NCI-H1436 (cell line): ENCODE data around the gene ATP6V0E1.

Experiments
- DNase-seq: peaks from one replicate; lab custom pipeline; 2025; lab: John Stamatoyannopoulos, UW

ATP6V0E1 gene

DNA sequence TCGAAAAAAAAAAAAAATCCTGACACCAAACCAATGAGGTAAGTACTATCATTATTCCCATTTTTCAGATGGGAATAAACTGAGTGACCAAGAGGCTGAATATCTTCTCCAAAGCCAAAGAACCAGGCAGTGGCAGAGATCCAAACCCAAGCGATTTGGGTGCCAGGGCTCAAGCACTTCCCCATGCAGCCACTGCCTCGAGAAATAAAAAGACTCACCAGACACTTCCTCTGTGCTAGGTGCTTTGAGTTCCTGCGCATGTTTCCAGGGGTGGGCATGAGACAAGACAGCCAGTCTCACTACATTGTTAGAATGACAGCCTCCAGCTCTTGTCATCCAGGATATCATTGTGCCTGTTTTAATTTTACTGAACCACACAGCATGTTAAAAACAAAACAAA lies 26.6 kb upstream of the ATP6V0E1 start:
- DNase-seq = no peak

DNA sequence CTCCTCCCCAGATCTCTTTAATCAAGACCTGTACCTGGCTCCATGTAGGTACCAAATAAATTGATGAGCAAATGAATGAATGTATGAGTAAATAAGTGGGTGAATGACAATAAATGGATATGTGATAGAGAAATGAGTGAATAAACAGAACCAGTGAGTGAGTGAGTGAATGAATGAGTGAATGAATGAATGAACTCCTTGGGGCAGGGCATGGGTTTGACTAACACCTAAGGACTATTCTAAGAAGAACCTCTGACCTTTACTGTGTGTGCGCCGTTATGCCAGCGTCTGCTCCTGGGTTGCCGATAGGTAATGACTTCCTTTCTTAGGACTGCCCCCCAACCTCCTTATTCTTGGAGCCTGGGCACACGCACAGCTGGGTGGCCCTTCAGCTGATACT lies 26.1 kb upstream of the ATP6V0E1 start:
- no peak for DNase-seq

DNA sequence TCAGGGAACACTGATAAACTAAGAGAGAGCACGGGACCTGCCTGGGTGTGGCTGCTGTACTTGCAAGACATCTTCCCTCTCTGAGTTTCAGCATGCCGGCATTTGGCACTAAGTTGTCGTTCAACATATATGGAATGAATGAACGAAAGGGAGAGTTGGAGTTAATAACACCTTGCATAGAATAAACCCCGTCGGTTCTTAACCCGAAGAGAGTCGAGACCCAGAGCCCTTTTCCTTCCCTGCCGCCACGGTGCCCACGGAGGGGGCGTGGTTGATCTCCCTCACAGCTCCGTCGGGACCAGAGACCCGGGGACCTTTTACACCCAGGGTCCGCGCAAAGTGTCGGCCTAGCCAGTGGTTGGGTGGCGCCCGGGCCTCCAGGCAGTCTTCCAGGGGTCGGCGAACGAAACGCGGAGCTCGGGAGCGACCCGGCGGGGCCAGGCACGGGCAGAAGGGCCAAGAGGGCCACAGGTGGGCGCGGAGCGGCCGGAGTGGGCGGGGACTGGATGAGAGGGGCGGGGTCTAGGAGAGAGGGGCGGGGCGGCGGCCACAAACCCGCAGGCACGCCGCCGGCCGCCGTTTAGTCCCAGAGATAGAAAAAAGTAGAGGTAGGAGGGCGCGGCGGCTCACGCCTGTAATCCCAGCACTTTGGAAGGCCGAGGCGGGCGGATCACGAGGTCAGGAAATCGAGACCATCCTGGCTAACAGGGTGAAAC lies 25.1 kb upstream of the ATP6V0E1 start:
- DNase-seq = no peak

DNA sequence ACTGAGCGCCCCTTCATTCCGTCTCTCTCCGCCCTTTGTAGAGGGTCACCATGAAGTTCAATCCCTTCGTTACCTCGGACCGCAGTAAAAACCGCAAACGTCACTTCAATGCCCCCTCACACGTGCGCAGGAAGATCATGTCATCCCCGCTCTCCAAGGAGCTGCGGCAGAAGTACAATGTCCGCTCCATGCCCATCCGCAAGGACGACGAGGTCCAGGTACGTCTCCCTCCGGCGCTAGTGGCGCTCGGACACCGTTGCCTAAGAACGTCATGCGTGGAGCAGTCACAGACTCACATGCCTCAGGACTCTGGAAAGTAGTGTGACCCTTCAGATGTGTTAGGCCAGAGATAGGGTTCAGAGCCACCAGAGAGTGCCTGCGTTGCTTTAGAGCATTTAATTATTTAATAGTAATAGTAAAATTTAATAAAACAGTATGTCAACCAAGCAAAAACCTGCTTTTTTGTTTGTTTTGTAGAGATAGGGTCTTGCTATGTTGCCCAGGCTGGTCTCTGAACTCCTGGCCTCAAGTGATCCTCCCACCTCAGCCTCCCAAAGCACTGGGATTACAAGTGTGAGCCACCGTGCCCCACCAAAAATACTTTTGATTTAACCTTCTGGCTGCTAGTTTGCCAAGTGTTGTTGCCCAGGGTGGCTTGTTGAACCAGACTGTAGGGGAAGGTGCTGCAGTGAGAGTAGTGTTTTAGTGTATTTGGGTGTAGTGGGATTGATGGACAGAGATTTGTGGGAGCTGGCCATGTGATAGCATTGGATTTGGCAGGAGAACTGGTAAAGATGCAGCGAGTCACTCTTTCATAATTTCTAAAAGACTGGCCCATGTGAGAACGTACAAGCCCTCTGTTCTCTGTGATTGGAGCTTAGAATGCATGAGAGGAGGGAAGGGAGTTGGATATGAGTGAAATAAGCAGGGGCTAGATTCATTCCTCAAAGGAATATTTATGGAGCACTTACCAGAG lies 23.5 kb upstream of the ATP6V0E1 start:
- no peak for DNase-seq

DNA sequence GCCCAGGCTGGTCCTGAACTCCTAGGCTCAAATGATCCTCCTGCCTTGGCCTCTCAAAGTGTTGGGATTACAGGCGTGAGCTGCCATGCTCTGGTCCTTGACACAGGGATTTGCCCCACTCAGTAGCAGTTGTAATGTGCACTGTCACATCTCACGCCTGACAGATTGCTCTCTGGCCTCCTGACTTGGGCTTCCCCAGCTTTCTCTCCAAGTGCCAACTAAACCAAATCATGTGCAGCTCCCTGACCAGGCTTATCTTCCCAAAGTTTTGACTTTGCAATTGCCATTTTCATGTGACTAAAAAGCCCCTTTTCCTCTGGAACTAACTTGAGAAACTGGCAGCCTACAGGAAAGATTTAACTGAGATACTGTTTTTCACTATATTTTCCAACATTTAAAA lies 13.7 kb upstream of the ATP6V0E1 start:
- DNase-seq = no peak

DNA sequence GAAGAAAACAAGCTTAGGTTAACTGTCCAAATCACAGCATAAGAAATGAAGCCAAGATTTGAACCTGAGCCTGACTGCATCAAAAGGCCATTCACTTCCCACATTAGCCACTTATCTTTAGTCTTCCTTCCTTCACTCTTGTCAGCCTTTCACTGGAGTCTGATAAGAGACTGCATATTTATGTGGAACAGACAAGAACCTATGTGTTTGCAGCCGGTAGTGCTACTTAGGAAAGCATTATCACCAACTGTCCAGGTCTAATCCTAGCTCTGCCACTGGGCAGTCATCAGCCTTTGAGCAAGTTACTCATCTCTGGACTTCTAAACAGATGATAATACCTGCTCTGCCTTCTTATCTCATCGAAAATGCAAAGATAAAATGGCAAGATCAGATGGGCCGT lies 12.1 kb upstream of the ATP6V0E1 start:
- no peak for DNase-seq

DNA sequence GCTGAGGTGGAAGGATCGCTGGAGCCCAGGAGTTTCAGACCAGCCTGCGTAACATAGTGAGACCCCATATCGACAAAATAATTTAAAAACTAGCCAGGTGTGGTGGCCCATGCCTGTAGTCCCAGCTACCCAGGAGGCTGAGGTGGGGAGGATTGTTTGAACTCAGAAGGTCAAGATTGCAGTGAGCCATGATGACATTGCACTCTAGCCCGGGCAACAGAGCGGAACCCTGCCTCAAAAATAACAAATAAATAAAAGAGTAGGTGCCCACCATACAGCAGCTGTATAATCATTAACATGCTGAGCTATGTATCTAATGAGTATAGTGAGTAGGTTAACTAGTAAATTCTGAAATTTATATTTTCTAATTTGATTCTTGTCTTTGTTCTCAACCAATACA lies 11.0 kb upstream of the ATP6V0E1 start:
- DNase-seq = no peak

DNA sequence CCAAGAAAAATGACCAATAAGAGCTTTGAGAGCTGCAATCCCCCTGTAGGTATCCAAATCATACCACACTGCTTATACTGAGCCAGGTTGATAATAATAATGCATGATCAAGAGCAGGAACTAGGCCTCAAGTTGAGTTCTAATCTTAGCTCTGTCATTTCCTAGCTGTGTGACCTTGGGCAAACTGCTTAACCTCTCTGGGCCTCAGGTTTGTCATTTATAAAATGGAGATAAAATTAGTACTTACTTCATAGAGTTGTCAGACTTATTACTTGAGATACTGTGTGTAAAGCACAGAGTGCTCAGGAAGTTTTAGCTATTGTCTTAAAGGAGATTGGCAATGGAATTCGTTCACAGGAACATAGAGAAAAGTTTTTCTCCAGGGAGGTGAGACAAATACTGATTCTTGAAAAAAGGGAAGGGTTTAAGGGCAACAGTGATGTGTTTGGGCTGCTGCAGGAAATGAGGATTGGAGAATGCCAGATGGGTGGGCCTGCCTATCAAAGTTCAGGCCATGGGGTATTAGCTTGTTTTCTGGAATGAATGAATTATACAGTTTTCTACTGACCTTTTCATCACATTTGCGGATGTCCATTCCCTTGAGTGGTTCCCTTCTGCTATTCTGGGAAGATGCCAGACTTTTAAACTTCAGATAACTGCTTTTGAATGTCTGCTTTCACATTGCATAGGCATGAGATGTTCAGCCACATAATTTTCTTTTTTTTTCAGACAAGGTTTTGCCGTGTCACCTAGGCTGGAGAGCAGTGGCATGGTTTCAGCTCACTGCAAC lies 10.2 kb upstream of the ATP6V0E1 start:
- DNase-seq = no peak

DNA sequence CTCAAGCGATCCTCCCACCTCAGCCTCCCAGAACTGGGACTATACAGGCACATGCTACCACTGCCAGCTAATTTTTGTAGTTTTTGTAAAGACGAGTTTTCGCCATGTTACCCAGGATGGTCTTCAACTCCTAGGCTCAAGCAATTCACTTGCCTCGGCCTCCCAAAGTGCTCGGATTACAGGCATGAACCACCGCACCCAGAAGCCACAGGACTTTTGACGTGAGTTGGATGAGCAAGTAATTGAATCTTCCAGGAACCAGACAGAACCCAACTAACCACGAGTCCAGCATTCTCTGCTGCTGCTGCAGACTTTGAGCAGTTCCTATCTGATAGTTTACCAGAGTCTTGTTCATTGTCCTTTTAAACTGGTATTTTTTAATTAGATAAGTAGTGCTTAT lies 9.6 kb upstream of the ATP6V0E1 start:
- DNase-seq = no peak

DNA sequence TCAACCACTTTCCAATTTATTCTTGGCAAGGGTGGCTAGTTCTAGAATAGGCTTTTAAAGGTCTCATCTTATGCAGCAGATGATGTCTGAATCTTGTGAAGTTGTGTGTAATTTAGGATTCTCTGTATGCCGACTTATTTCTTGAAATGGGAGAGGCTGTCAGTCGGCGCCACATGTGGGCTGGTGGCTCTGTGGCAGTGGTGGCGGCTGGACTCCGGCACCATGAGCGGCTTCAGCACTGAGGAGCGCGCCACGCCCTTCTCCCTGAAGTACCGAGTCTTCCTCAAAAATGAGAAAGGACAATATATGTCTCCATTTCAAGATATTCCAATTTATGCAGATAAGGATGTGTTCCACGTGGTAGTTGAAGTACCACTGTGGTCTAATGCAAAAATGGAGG lies 8.3 kb upstream of the ATP6V0E1 start:
- no peak for DNase-seq

DNA sequence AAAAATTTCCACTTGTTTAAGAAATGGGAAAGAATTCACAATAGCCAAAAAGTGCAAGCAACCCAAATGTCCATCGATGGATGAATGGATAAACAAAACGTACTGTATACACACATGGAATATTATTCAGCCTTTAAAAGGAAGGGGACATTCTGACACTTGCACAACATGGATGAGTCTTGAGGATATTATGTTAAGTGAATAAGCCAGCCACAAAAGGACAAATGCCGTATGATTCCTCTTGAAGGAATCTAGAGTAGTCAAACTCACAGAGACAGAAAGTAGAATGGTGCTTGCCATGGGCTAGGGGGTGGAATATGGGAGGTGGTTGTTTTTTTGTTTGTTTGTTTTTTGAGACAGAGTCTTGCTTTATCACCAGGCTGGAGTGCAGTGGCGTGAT lies 3.8 kb upstream of the ATP6V0E1 start:
- DNase-seq = no peak

DNA sequence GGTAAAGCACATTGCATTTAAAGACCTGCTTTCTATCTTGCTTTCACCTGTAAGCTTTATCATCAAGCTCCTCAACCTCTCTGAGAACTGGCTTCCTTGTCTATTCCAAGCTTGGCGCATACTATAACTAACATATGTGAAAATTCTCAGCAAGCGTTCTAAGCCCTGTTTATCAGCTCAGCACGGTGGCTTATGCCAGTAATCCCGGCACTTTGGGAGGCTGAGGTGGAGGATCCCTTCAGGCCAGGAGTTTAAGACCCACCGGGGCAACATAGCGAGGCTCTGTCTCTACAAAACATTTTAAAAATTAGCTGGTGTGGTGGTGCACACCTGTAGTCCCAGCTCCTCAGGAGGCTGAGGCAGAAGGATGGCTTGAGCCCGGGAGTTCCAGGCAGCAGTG lies 1.6 kb upstream of the ATP6V0E1 start:
- DNase-seq = no peak

DNA sequence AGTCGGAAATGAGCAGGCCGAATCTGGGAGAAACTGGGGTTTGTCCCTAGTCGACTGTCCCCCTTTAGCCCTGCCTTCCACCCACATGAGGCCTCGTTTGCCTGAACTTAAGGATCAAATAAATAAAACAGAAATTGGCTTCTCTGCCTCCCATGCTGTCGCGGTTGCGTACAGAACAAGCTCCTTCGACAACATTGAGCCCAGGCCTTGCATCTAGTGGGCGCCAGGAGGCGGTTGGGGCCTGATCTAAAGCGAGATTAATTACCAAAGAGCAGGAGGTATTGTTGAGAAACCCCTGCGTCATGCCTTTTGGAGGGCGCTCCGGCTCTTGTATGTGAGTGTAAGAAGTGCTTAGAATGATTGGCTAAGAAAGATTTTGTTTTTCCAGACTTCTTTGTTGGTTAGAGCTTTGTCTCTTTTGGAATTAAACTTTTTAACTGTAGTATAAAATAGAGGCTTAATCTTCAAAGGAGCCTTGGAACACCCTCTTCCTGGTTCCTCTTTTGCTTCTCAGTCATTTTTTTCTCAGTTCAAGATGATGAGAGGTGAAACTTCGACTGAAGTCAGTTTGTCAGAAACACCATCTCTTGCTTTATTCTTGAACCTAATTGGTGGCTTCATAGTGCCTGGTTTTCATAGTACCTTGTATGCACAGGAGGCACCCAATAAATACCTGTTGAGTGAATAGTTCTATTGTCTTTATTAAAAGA lies 828 bp downstream of the ATP6V0E1 start:
- peak; percentile 35 for DNase-seq

DNA sequence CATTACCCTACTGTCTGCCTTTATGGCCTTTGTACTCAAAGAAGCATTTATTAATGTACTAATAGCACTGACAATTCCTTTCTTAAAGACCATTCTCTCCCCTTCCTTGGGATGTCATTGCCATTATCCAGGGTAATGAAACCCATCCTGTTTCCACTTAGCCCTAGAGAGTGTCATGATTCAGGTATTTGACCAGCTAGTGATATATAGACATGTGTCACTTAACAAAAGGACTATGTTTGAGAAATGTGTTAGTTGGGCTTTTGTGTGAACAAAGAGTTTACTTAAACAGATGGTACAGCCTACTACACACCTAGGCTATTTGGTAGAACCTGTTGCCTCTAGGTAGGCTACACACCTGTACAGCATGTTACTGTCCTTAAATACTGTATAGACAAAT lies 2.0 kb downstream of the ATP6V0E1 start:
- DNase-seq = no peak

DNA sequence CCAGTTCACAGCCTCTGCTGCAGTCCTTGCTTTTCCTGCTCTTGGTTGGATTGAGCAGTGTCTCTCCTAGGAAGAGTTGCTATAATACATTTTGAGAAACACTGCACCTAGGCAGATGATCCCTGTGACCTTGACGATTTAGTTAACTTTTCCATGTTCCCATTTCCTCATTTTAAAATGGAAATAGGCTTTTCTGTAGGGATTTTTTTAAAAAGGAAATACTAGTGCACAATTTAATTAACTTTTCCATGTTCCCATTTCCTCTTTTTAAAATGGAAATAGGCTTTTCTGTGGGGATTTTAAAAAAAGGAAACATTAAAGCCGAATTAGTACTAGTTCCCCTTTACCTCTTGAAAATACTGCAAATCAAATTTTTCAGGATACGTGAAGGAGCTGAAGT lies 4.7 kb downstream of the ATP6V0E1 start:
- DNase-seq = no peak

DNA sequence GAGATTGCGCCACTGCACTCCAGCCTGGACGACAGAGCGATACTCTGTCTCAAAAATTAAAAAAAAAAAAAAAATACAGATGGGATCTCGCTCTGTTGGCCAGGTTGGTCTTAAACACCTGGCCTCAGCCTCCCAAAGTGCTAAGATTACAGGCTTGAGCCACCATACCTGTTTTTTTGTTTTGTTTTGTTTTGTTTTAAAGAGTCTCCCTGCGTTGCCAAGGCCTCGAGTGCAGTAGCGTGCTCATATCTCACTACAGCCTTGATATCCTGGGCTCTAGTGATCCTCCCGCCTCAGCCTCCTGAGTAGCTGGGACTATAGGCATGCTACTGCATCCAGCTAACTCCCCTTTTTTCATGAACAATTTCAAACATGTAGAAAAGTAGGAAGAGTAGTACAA lies 7.2 kb downstream of the ATP6V0E1 start:
- no peak for DNase-seq

DNA sequence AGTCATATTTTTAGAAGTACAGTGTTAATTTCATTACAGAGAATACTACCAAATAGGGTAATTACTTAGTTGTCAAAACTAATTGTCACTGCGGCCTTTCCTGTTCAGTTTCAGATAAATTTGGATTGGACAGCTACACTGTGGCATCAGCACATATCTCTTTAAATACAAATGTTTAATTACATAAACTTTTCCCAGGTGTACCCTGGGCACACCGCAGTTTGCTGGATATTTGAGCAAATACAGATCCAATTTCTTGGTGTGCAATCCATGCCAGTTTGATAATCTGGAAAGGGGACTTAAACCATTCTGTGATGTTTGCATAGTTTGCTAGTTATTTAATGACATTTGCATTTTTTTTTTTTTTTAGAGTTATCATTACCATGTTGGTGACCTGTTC lies 10.8 kb downstream of the ATP6V0E1 start:
- DNase-seq = no peak

DNA sequence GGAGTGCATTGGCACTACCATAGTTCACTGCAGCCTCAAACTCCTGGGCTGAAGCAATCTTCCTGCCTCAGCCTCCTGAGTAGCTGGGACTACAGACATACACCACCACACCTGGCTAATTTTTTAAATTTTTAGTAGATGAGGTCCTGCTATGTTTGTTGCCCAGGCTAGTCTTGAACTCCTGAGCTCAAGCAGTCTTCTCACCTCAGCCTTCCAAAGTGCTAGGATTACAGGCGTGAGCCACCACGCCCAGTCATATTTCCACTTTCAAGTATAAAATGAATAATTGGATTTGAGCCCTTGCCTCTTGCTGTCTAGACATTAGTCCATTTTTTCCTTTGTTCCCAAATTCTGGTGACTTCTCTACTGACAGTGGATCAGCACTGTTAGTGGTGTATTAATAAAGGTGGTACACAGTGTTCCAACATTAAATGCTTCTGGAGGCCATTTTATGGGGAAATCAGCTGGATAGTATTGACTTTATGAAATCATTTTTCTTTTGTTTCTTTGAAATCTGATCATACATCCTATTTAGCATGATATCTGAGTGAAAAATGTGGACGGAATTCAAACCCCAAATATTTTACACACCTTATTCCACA lies 15.9 kb downstream of the ATP6V0E1 start:
- DNase-seq = no peak

DNA sequence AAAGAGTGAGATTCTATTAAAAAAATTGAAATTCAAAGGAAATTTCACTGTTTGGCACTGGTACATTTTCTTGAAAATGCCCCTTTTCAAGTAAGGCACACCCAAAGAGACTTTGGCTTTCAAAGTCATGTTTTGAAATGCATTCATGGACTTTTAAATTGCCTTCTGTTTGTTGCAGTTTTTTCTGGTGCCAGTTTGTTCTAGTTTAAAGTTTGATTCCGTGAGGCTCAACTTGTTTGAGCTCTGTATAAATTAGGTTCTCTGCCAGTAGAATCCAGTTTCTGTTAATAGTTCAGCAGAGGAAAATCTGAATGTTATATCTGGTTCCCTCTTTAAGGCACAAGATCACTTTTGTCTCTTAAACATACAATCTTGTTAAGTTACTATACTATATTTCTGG lies 16.4 kb downstream of the ATP6V0E1 start:
- no peak for DNase-seq

DNA sequence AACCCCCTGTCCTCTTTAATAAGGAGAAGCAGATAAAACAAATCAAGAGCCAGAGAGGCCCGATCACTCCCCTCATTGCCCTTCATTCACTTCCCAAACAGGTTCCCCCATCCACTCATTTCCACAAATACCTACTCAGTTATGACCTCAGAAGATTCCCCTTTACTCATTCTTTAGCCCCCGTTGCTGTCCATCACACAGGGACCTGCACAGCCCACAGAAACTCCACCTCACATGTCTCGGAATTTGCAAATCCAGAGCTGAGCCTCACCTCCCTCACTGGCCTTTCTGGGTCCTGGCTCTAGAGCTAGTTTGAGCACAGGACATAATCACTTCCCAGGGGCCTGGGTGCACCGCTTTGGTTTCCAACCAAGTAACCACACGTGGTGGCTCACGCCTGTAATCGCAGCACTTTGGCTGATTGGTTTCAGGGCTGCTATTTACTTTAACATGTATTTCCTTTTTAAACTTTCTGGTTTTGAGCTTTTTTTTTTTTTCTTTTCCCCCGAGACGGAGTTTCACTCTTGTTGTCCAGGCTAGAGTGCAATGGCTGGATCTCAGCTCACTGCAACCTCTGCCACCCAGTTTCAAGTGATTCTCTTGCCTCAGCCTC lies 17.8 kb downstream of the ATP6V0E1 start:
- DNase-seq = no peak

DNA sequence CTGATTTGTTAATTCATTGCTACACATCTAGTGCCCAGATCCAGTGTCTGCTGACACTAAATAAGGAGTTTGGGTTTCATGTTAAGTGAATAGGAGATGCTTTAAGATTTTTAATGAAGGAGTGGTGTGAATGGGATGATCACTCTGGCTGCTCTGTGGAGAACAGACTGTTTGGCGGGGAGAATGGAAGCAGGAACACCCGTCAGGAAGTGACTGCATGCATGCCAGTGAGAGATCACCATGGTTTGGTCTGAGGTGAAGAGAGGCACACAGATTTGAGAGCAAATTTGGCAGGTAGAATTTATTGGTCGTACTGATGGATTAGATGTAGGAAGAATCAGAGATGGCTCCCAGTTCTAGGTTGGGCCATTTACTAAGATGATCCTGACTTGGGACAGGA lies 19.8 kb downstream of the ATP6V0E1 start:
- no peak for DNase-seq
